HCT116 (cell line): ENCODE measurements around the gene QRSL1. TPM values are rescaled to one million over a fixed set of nuclear protein-coding genes. Genes with fewer than 3 reads are reported as not detected.

Experiments used
- ATAC-seq: fragments of 200-7000 bp; cut with Tn5 transposase; 2 replicates; pipeline ENCODE4 v1.9.1; 2020; ENCODE audit warnings: mild to moderate bottlenecking, moderate library complexity
- BruUV-seq: library from RNA; stranded (reverse); fragments of 400-500 nt; replicated peaks from 2 replicates; lab custom pipeline; 2021; lab: Mats Ljungman, UMichigan
- CTCF ChIA-PET: fragments of 300-600 bp; sonication (Branson Sonifier 250); formaldehyde crosslinking; loops from one replicate; lab custom pipeline; 2021; ENCODE audit warnings: antibody characterized with exemption; lab: Charles Lee
- POLR2A ChIA-PET: fragments of 300-600, 350-600 bp; sonication (Branson Sonifier 250); formaldehyde crosslinking; loops from one replicate; lab custom pipeline; 2021; ENCODE audit warnings: antibody characterized with exemption; lab: Charles Lee
- RAD21 ChIA-PET, 2 experiments: fragments of 300-600 bp; sonication (Branson Sonifier 250); formaldehyde crosslinking; loops; one replicate each; lab custom pipeline; 2023; ENCODE audit warnings: low total read pairs in 2 of 2; ENCODE audit not compliant: uncharacterized antibody in 2 of 2, unreplicated experiment in 2 of 2, low non-redundant PET in 1 of 2; lab: Charles Lee
- DNase-seq: peaks from one replicate; pipeline ENCODE4 v3.0.0-alpha.2; 2010; ENCODE audit warnings: low read depth, low spot score
- H2AFZ ChIP-seq: fragments of 200-600 bp; shearing (Covaris generic), sonication (generic); 2 replicates; pipeline ENCODE4 v1.6.1; 2017; ENCODE audit warnings: low read depth, mixed run types, mixed read lengths, antibody characterized with exemption, low read length; ENCODE audit not compliant: poor library complexity, severe bottlenecking
- H3K27ac ChIP-seq: 2 replicates; pipeline ENCODE4 v1.5.1; 2012; ENCODE audit warnings: low read depth, low read length
- H3K27me3 ChIP-seq: fragments of 200-600 bp; sonication (generic); 2 replicates; pipeline ENCODE4 v1.6.1; 2016; ENCODE audit warnings: mixed run types, low read length, mixed read lengths; ENCODE audit not compliant: insufficient read depth
- H3K36me3 ChIP-seq, 2 experiments: fragments of 200-500 bp in 1 of 2; fragments of 200-600 bp in 1 of 2; sonication (Bioruptor generic) in 1 of 2; sonication (generic) in 1 of 2; 2 replicates each; pipeline versions ENCODE4 v1.5.1 to v1.6.1; 2014 to 2016; ENCODE audit warnings: low read length in 2 of 2, inconsistent platforms in 1 of 2, mixed read lengths in 1 of 2, mixed run types in 1 of 2; ENCODE audit not compliant: insufficient read depth in 2 of 2, control insufficient read depth in 1 of 2
- H3K4me1 ChIP-seq, 2 experiments: fragments of 200-600 bp in 1 of 2; sonication (generic) in 1 of 2; 2 replicates each; pipeline versions ENCODE4 v1.5.1 to v1.6.1; 2012 to 2017; ENCODE audit warnings: low read length in 2 of 2, inconsistent platforms in 1 of 2, mild to moderate bottlenecking in 1 of 2, mixed read lengths in 1 of 2, mixed run types in 1 of 2, moderate library complexity in 1 of 2; ENCODE audit not compliant: insufficient read depth in 2 of 2, control insufficient read depth in 1 of 2
- H3K4me2 ChIP-seq: fragments of 200-600 bp; sonication (generic); 2 replicates; pipeline ENCODE4 v1.6.1; 2017; ENCODE audit warnings: mixed run types, low read length, mixed read lengths
- H3K4me3 ChIP-seq, 2 experiments: fragments of 200-600 bp in 1 of 2; sonication (generic) in 1 of 2; replicated peaks in 1 of 2; 2 replicates each; pipeline ENCODE4 v1.5.1; 2011 to 2016; ENCODE audit warnings: low read length in 2 of 2, control low read depth in 1 of 2, low read depth in 1 of 2, mild to moderate bottlenecking in 1 of 2, mixed read lengths in 1 of 2, mixed run types in 1 of 2
- H3K79me2 ChIP-seq: fragments of 200-600 bp; sonication (generic); 2 replicates; pipeline ENCODE4 v1.6.1; 2017; ENCODE audit warnings: mild to moderate bottlenecking, mixed run types, low read length, moderate library complexity, mixed read lengths; ENCODE audit not compliant: insufficient read depth
- H3K9ac ChIP-seq: fragments of 200-600 bp; sonication (generic); 2 replicates; pipeline ENCODE4 v1.6.1; 2016; ENCODE audit warnings: low read length, mixed read lengths
- H3K9me2 ChIP-seq: fragments of 200-600 bp; sonication (generic), shearing (Covaris generic); 2 replicates; pipeline ENCODE4 v1.6.1; 2017; ENCODE audit warnings: mixed run types, mild to moderate bottlenecking, moderate library complexity; ENCODE audit not compliant: insufficient read depth
- H3K9me3 ChIP-seq, 2 experiments: fragments of 200-500 bp in 1 of 2; fragments of 200-600 bp in 1 of 2; sonication (Bioruptor generic) in 1 of 2; sonication (generic) in 1 of 2; 2 replicates each; pipeline ENCODE4 v1.6.1; 2014 to 2017; ENCODE audit warnings: low read length in 2 of 2, mixed read lengths in 2 of 2, inconsistent platforms in 1 of 2, low read depth in 1 of 2, mild to moderate bottlenecking in 1 of 2, mixed run types in 1 of 2, moderate library complexity in 1 of 2; ENCODE audit not compliant: control insufficient read depth in 1 of 2, insufficient read depth in 1 of 2
- H4K20me1 ChIP-seq: fragments of 200-600 bp; sonication (generic), shearing (Covaris generic); 2 replicates; pipeline ENCODE4 v1.6.1; 2017; ENCODE audit warnings: mixed run types, mild to moderate bottlenecking, moderate library complexity; ENCODE audit not compliant: insufficient read depth
- CBX3 ChIP-seq: IDR thresholded peaks from 2 replicates; pipeline ENCODE4 v1.6.1; 2012; ENCODE audit warnings: low read depth
- CEBPB ChIP-seq: IDR thresholded peaks from 2 replicates; pipeline ENCODE4 v1.6.1; 2012; ENCODE audit warnings: low read depth
- EGR1 ChIP-seq: IDR thresholded peaks from 2 replicates; pipeline ENCODE4 v1.6.1; 2012; ENCODE audit warnings: low read depth
- ELF1 ChIP-seq: IDR thresholded peaks from 2 replicates; pipeline ENCODE4 v1.6.1; 2012; ENCODE audit warnings: low read depth, borderline replicate concordance
- EZH2 ChIP-seq: fragments of 200-600 bp; sonication (generic); IDR thresholded peaks from 2 replicates; pipeline ENCODE4 v1.6.1; 2017; ENCODE audit warnings: antibody characterized with exemption, mixed run types
- FOSL1 ChIP-seq: IDR thresholded peaks from 2 replicates; pipeline ENCODE4 v1.6.1; 2012; ENCODE audit warnings: low read depth
- JUND ChIP-seq: IDR thresholded peaks from 2 replicates; pipeline ENCODE4 v1.6.1; 2012
- RAD21 ChIP-seq: IDR thresholded peaks from 2 replicates; pipeline ENCODE4 v1.6.1; 2012; ENCODE audit warnings: low read depth, mild to moderate bottlenecking
- SP1 ChIP-seq: IDR thresholded peaks from 2 replicates; pipeline ENCODE4 v1.6.1; 2012; ENCODE audit warnings: low read depth
- SRF ChIP-seq: IDR thresholded peaks from 2 replicates; pipeline ENCODE4 v1.6.1; 2012; ENCODE audit warnings: low read depth
- YY1 ChIP-seq: IDR thresholded peaks from 2 replicates; pipeline ENCODE4 v1.6.1; 2011; ENCODE audit warnings: low read length, low read depth, moderate library complexity, mild to moderate bottlenecking; ENCODE audit not compliant: insufficient replicate concordance; ENCODE audit errors: extremely low read depth
- ZFX ChIP-seq: fragments of 450-650 bp; IDR thresholded peaks from 2 replicates; pipeline ENCODE4 v1.6.1; 2017
- ZNF274 ChIP-seq: fragments of 200-500 bp; sonication (Bioruptor generic); IDR thresholded peaks from 2 replicates; pipeline ENCODE4 v1.6.1; 2014; ENCODE audit warnings: mild to moderate bottlenecking, low read depth, low read length, inconsistent platforms
- intact Hi-C: fragments of 100-400 bp; cut with micrococcal nuclease; formaldehyde crosslinking; loops from 2 replicates; pipeline ENCODE4 v1.10.0; 2022
- total RNA-seq: library from RNA; stranded (reverse); gene quantifications from one replicate; pipeline ENCODE4 v1.2.1, GENCODE V29; 2021; ENCODE audit not compliant: unreplicated experiment
- TF ChIP-seq, protein P1 (sequence below): IDR thresholded peaks from 2 replicates; pipeline ENCODE4 v1.6.1; 2012
- TF ChIP-seq, protein P2 (sequence below): IDR thresholded peaks from 2 replicates; pipeline ENCODE4 v1.6.1; 2012; ENCODE audit warnings: low read depth
- TF ChIP-seq, protein P3 (sequence below), 3 experiments: fragments of 200-600 bp in 1 of 3; sonication (generic) in 1 of 3; IDR thresholded peaks in 2 of 3; conservative IDR thresholded peaks in 1 of 3; 2 replicates each; pipeline ENCODE4 v1.5.1; 2012 to 2017; ENCODE audit warnings: low read depth in 2 of 3, low read length in 2 of 3, antibody characterized with exemption in 1 of 3, borderline replicate concordance in 1 of 3, control low read depth in 1 of 3, mild to moderate bottlenecking in 1 of 3, mixed read lengths in 1 of 3, mixed run types in 1 of 3, moderate library complexity in 1 of 3; ENCODE audit not compliant: insufficient read depth in 1 of 3
- TF ChIP-seq, protein P4 (sequence below): IDR thresholded peaks from 2 replicates; pipeline ENCODE4 v1.6.1; 2012

Gene QRSL1
- total RNA-seq, 1 experiment from 2014 or later: 16.0 TPM

DNA sequence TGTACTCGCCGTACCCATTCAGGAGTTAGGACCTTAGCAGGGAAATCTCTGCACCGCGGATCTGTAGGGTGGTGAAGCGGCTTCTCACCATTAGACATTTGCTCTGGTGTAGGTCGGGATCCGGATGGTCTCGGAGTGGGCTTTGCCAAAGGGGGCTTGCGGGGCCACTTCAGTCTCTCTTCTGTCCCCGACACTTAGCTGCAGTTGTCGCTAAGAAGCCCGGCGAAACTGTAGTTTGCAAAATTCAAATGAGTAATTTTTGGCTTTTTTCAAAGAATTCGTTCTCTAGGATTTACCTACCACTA is 433 bp downstream of the QRSL1 start:
- DNase-seq (no peak), ATAC-seq (no peak)
- Histone ChIP-seq H3K9me3 (no peaks in the 10 kb centered on the region), H2AFZ (no peak overlapping the region), H3K27ac (peak overlapping the region; percentile 69), H3K4me2 (peak overlapping the region; percentile 93), H3K79me2 (peaks cover 53% of the 10 kb centered on the region), H3K36me3 (no peaks in the 10 kb centered on the region), H3K27me3 (no peaks in the 10 kb centered on the region), H3K4me3 (peak overlapping the region; percentile 91 to 99), H3K4me1 (peaks cover 3 to 10% of the 10 kb centered on the region in 2 experiments; a peak in 1 of 4 replicates), H3K9me2 (no peaks in the 10 kb centered on the region), H4K20me1 (no peaks in the 10 kb centered on the region), H3K9ac (peak overlapping the region; percentile 94)
- ChIA-PET CTCF (no interaction called here), POLR2A (no interaction called here), RAD21 (no interaction called here)
- TF ChIP-seq SRF (no peak), ZFX (peak; percentile 82)
- TF ChIP-seq, protein P1, sequence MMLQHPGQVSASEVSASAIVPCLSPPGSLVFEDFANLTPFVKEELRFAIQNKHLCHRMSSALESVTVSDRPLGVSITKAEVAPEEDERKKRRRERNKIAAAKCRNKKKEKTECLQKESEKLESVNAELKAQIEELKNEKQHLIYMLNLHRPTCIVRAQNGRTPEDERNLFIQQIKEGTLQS: no peak
- intact Hi-C loops: no loop called here
- BruUV-seq: no TSS peak

DNA sequence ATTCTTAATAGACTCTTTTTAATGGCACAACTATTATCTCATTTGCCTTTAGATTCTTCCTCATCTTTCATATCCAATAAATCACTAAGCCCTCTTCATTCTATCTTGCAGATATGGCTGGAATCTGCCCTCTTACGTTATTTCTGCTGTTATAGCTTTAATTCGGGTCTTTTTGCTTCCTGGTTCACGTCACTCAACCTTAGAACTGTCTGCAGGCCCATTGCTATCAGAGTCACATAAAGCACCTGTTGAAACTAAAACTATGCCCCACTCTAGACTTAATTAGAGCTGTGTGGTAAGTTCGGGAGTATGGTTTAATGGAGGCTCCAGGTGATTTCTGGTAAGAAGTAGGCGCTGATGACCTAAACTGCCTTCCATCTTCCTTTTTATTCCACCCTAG is 988 bp downstream of the QRSL1 start:
- RAD21 ChIA-PET: no interaction called here
- TF ChIP-seq, protein P2, sequence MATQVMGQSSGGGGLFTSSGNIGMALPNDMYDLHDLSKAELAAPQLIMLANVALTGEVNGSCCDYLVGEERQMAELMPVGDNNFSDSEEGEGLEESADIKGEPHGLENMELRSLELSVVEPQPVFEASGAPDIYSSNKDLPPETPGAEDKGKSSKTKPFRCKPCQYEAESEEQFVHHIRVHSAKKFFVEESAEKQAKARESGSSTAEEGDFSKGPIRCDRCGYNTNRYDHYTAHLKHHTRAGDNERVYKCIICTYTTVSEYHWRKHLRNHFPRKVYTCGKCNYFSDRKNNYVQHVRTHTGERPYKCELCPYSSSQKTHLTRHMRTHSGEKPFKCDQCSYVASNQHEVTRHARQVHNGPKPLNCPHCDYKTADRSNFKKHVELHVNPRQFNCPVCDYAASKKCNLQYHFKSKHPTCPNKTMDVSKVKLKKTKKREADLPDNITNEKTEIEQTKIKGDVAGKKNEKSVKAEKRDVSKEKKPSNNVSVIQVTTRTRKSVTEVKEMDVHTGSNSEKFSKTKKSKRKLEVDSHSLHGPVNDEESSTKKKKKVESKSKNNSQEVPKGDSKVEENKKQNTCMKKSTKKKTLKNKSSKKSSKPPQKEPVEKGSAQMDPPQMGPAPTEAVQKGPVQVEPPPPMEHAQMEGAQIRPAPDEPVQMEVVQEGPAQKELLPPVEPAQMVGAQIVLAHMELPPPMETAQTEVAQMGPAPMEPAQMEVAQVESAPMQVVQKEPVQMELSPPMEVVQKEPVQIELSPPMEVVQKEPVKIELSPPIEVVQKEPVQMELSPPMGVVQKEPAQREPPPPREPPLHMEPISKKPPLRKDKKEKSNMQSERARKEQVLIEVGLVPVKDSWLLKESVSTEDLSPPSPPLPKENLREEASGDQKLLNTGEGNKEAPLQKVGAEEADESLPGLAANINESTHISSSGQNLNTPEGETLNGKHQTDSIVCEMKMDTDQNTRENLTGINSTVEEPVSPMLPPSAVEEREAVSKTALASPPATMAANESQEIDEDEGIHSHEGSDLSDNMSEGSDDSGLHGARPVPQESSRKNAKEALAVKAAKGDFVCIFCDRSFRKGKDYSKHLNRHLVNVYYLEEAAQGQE: no peak
- TF ChIP-seq, protein P3, sequence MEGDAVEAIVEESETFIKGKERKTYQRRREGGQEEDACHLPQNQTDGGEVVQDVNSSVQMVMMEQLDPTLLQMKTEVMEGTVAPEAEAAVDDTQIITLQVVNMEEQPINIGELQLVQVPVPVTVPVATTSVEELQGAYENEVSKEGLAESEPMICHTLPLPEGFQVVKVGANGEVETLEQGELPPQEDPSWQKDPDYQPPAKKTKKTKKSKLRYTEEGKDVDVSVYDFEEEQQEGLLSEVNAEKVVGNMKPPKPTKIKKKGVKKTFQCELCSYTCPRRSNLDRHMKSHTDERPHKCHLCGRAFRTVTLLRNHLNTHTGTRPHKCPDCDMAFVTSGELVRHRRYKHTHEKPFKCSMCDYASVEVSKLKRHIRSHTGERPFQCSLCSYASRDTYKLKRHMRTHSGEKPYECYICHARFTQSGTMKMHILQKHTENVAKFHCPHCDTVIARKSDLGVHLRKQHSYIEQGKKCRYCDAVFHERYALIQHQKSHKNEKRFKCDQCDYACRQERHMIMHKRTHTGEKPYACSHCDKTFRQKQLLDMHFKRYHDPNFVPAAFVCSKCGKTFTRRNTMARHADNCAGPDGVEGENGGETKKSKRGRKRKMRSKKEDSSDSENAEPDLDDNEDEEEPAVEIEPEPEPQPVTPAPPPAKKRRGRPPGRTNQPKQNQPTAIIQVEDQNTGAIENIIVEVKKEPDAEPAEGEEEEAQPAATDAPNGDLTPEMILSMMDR (IDR thresholded peaks at IDR 0.05 in 2 of 3, conservative IDR thresholded peaks at IDR 0.05 in 1 of 3; ENCODE audit: borderline replicate concordance in 1 of 3, insufficient read depth in 1 of 3, low read depth in 2 of 3, low read length in 2 of 3): no peak
- TF ChIP-seq EZH2 (no peak), SP1 (no peak), SRF (no peak), EGR1 (no peak), JUND (no peak), ELF1 (no peak), FOSL1 (no peak), ZNF274 (no peak), ZFX (no peak), YY1 (no peak), CBX3 (no peak), RAD21 (no peak), CEBPB (no peak)
- TF ChIP-seq, protein P4, sequence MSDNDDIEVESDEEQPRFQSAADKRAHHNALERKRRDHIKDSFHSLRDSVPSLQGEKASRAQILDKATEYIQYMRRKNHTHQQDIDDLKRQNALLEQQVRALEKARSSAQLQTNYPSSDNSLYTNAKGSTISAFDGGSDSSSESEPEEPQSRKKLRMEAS: no peak

More for the DNA sequence above, 988 bp downstream of the QRSL1 start:
- intact Hi-C loops: no loop called here
- H3K27me3 ChIP-seq: no peaks in the 10 kb centered on the region
- H2AFZ ChIP-seq: no peak overlapping the region
- peaks cover 3 to 10% of the 10 kb centered on the region in 2 experiments; a peak in 1 of 4 replicates for H3K4me1 ChIP-seq
- H3K27ac ChIP-seq: no peak overlapping the region
- no peaks in the 10 kb centered on the region for H3K36me3 ChIP-seq
- peak overlapping the region; percentile 94 for H3K9ac ChIP-seq
- DNase-seq (no peak), ATAC-seq (no peak)
- ChIA-PET POLR2A (no interaction called here), CTCF (no interaction called here)
- H3K9me2 ChIP-seq: no peaks in the 10 kb centered on the region
- H4K20me1 ChIP-seq: no peaks in the 10 kb centered on the region
- H3K9me3 ChIP-seq: no peaks in the 10 kb centered on the region
- TSS peak; percentile 50 for BruUV-seq
- H3K4me2 ChIP-seq: peak overlapping the region; percentile 93
- H3K79me2 ChIP-seq: peaks cover 58% of the 10 kb centered on the region
- H3K4me3 ChIP-seq: peak overlapping the region; percentile 91 to 99
